MCF 10A (cell line): ENCODE results near the gene MIF4GD. TPM values are rescaled to one million over a fixed set of nuclear protein-coding genes. Genes with fewer than 3 reads are reported as not detected.

Experiments used
- BruUV-seq: library from RNA; stranded (reverse); fragments of 400-500 nt; replicated peaks from 2 replicates; lab custom pipeline; 2021; lab: Mats Ljungman, UMichigan
- CTCF ChIA-PET: fragments of 300-600 bp; sonication (Branson Sonifier 250); formaldehyde crosslinking; extraction: SDS; loops from one replicate; lab custom pipeline; 2021; ENCODE audit warnings: antibody characterized with exemption, inconsistent platforms; lab: Yijun Ruan, JAX
- POLR2A ChIA-PET: fragments of 300-600, 350-650 bp; sonication (Branson Sonifier 250); formaldehyde crosslinking; extraction: SDS; loops from one replicate; lab custom pipeline; 2020; ENCODE audit warnings: antibody characterized with exemption, inconsistent platforms; lab: Yijun Ruan, JAX
- DNase-seq: peaks from one replicate; pipeline ENCODE4 v3.0.0-alpha.2; 2018; ENCODE audit not compliant: unreplicated experiment
- H3K27ac Mint-ChIP-seq: one replicate; pipeline ENCODE4 v1.8.0; 2022; ENCODE audit warnings: mild to moderate bottlenecking, low read depth, mixed read lengths; ENCODE audit not compliant: unreplicated experiment
- H3K27me3 Mint-ChIP-seq: one replicate; pipeline ENCODE4 v1.8.0; 2022; ENCODE audit warnings: mixed read lengths; ENCODE audit not compliant: insufficient read depth, unreplicated experiment
- H3K36me3 Mint-ChIP-seq: one replicate; pipeline ENCODE4 v1.8.0; 2022; ENCODE audit warnings: mild to moderate bottlenecking, moderate library complexity, mixed read lengths; ENCODE audit not compliant: insufficient read depth, unreplicated experiment
- H3K4me1 Mint-ChIP-seq: one replicate; pipeline ENCODE4 v1.8.0; 2022; ENCODE audit warnings: mixed read lengths; ENCODE audit not compliant: insufficient read depth, unreplicated experiment
- H3K4me3 Mint-ChIP-seq: one replicate; pipeline ENCODE4 v1.8.0; 2022; ENCODE audit warnings: mild to moderate bottlenecking, moderate library complexity, mixed read lengths; ENCODE audit not compliant: unreplicated experiment
- H3K9me3 Mint-ChIP-seq: one replicate; pipeline ENCODE4 v1.8.0; 2022; ENCODE audit warnings: mixed read lengths; ENCODE audit not compliant: unreplicated experiment
- CTCF ChIP-seq: fragments of 200-600 bp; IDR thresholded peaks from one replicate; pipeline ENCODE4 v1.8.0; 2022; ENCODE audit warnings: antibody characterized with exemption, mild to moderate bottlenecking; ENCODE audit not compliant: unreplicated experiment
- intact Hi-C: fragments of 100-400 bp; cut with micrococcal nuclease; formaldehyde crosslinking; loops from 2 replicates; pipeline ENCODE4 v1.14.1; 2022
- total RNA-seq: library from RNA; stranded (reverse); gene quantifications from 2 replicates; pipeline ENCODE4 v1.2.3, GENCODE V29; 2022

The MIF4GD gene
- total RNA-seq, 1 experiment from 2014 or later, result 23.3 TPM

DNA sequence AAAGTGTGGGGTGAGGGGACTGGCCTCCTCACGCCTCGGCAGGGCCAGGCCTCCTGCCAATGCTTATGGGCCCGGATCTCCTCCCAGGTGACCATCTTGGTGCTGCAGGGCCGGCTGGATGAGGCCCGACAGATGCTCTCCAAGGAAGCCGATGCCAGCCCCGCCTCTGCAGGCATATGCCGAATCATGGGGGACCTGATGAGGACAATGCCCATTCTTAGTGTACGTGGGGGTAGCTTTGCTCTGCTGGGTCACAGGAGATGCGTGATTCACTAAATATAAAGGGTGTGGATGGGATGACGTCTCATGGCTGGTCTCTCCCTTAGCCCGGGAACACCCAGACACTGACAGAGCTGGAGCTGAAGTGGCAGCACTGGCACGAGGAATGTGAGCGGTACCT is 46.0 kb downstream of the MIF4GD start:
- POLR2A ChIA-PET, result interaction anchor here (0.7 kb wide), 1 partner anchor 35 kb away, joined by 5 read pairs; no protein-coding TSS in a partner anchor
- TF ChIP-seq CTCF, result no peak

DNA sequence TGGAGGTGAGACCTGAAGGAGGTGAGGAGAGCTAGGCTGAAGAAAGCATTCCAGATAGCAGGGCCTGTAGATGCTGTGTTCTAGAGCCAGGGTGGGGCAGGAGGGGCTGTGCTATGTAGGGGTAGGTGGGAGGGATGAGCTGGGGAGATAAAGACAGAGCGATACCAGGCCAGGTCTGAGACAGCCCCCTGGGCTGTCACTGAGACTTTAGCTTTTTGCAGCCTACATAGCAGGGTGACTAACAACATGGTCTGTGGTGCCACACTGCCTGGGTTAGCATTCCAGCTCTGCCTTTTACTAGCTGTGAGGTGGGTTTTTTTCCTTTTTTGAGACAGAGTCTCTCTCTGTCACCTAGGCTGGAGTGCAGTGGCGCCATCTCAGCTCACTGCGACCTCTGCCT is 51.2 kb downstream of the MIF4GD start:
- no peaks in the 10 kb centered on the region for H3K27me3 Mint-ChIP-seq
- BruUV-seq, result no TSS peak
- TF ChIP-seq CTCF, result no peak
- H3K9me3 Mint-ChIP-seq, result no peaks in the 10 kb centered on the region
- no peak for DNase-seq
- no peak overlapping the region for H3K4me3 Mint-ChIP-seq
- H3K27ac Mint-ChIP-seq, result no peak overlapping the region
- H3K4me1 Mint-ChIP-seq, result no peaks in the 10 kb centered on the region
- intact Hi-C loops, result no loop called here
- peaks cover 68% of the 10 kb centered on the region for H3K36me3 Mint-ChIP-seq
- ChIA-PET POLR2A (interaction anchor here (0.6 to 0.9 kb wide), 2 partner anchors 11 to 255 kb away, joined by 4 to 7 read pairs; no protein-coding TSS in a partner anchor), CTCF (interaction anchor here (0.6 to 1.6 kb wide), 5 partner anchors 14 to 106 kb away, joined by 3 to 8 read pairs (median 5); no protein-coding TSS in a partner anchor)

More for the DNA sequence above, 46.0 kb downstream of the MIF4GD start:
- peaks cover 53% of the 10 kb centered on the region for H3K36me3 Mint-ChIP-seq
- no peaks in the 10 kb centered on the region for H3K4me1 Mint-ChIP-seq
- no peak overlapping the region for H3K4me3 Mint-ChIP-seq
- DNase-seq, result no peak
- intact Hi-C loops, result no loop called here
- no peaks in the 10 kb centered on the region for H3K27me3 Mint-ChIP-seq
- H3K27ac Mint-ChIP-seq, result no peak overlapping the region
- BruUV-seq, result no TSS peak
- H3K9me3 Mint-ChIP-seq, result no peaks in the 10 kb centered on the region
- CTCF ChIA-PET, result interaction anchor here (0.8 to 1.3 kb wide), 4 partner anchors 13 to 111 kb away, joined by 3 to 4 read pairs (median 4); no protein-coding TSS in a partner anchor

- TF ChIP-seq CTCF, result no peak
- Mint-ChIP-seq H3K4me1 (no peaks in the 10 kb centered on the region), H3K36me3 (peaks cover 72% of the 10 kb centered on the region), H3K4me3 (no peak overlapping the region), H3K9me3 (no peaks in the 10 kb centered on the region), H3K27ac (no peak overlapping the region), H3K27me3 (no peaks in the 10 kb centered on the region)
- DNase-seq, result no peak
- intact Hi-C loops, result no loop called here
- POLR2A ChIA-PET, result interaction anchor here (0.6 kb wide), 1 partner anchor 168 kb away, joined by 3 read pairs; no protein-coding TSS in a partner anchor
- CTCF ChIA-PET, result interaction anchor here (0.6 to 1.1 kb wide), 3 partner anchors 17 to 104 kb away, joined by 3 to 4 read pairs (median 3); no protein-coding TSS in a partner anchor
- no TSS peak for BruUV-seq
Observed at GRCh38 chr17:75218131-75218530, 52.9 kb downstream of the MIF4GD start.

Other genes with a start within 250 kb of the MIF4GD start
- gene ATP5PD, start 224.3 kb downstream of the MIF4GD start, total RNA-seq, result 362 and 455 TPM in 2 replicates
- 11.9 and 12.8 TPM in 2 replicates for gene KCTD2, start 224.0 kb downstream of the MIF4GD start, total RNA-seq
- 26.0 and 33.1 TPM in 2 replicates for gene SLC16A5, start 183.3 kb downstream of the MIF4GD start, total RNA-seq
- gene ARMC7, start 161.3 kb downstream of the MIF4GD start, total RNA-seq, result 9.3 and 13.3 TPM in 2 replicates
- 105 and 113 TPM in 2 replicates for gene NT5C, start 139.5 kb downstream of the MIF4GD start, total RNA-seq
- gene JPT1, start 116.7 kb downstream of the MIF4GD start, total RNA-seq, result 342 and 360 TPM in 2 replicates
- 186 and 194 TPM in 2 replicates for gene SUMO2, start 88.3 kb downstream of the MIF4GD start, total RNA-seq
- 42.3 and 49.2 TPM in 2 replicates for gene NUP85, start 65.6 kb downstream of the MIF4GD start, total RNA-seq
- gene GGA3, start 9.6 kb downstream of the MIF4GD start, total RNA-seq, result 32.7 and 39.5 TPM in 2 replicates
- gene MRPS7, start 9.4 kb downstream of the MIF4GD start, total RNA-seq, result 73.9 and 75.0 TPM in 2 replicates
- 14.8 and 22.6 TPM in 2 replicates for gene SLC25A19, start 18.2 kb upstream of the MIF4GD start, total RNA-seq
- 67.1 and 74.6 TPM in 2 replicates for gene GRB2, start 134.4 kb upstream of the MIF4GD start, total RNA-seq
- 42.8 and 46.5 TPM in 2 replicates for gene TMEM94, start 185.4 kb upstream of the MIF4GD start, total RNA-seq
- gene CASKIN2, start 244.3 kb upstream of the MIF4GD start, total RNA-seq, result 19.2 and 19.8 TPM in 2 replicates
- 13.3 and 15.6 TPM in 2 replicates for gene TSEN54, start 245.3 kb upstream of the MIF4GD start, total RNA-seq